ENCODE results near the gene LPAR3. TPM values are rescaled to one million over a fixed set of nuclear protein-coding genes. Genes with fewer than 3 reads are reported as not detected.

Gene LPAR3
- total RNA-seq, 1 donor from 2014 or later: 1.2 TPM

DNA sequence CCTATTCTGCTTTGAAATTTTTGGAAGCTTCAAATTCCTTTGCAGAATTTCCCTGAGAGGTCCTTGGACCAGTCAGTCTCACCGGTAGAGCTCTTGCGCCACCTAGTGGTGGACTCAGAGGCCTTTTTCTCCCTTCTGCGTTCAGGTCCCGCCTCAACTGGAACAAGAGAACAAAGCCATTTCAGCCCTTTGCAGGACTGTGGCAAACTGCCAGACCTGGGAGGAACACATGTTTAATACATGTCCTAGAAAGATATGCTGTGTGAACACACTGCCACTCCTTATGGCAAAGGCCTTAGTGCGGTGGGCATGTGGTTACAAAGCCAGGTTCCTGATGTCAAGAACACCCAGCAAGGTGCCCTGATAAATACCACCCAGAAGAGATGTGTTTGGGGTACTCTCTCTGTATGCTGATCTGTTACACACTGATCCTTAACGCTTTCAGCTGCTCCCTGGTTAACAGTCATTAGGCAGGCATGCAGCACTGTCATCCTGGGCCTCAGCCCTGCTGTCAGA, 120.5 kb downstream of the LPAR3 start:
- H3K9me3 Mint-ChIP-seq (ENCODE audit: unreplicated experiment): no peaks in the 10 kb centered on the region
- peak; percentile 82 for DNase-seq (ENCODE audit: low spot score)

GRCh38 chr1:84771895-84772294, 121.1 kb downstream of the LPAR3 start:
- Mint-ChIP-seq H3K4me1 (ENCODE audit: unreplicated experiment) (no peaks in the 10 kb centered on the region), H3K36me3 (ENCODE audit: low read depth, unreplicated experiment) (no peaks in the 10 kb centered on the region), H3K4me3 (ENCODE audit: unreplicated experiment) (no peak overlapping the region), H3K27ac (ENCODE audit: unreplicated experiment) (no peak overlapping the region), H3K27me3 (ENCODE audit: unreplicated experiment) (peaks cover 5% of the 10 kb centered on the region), H3K9me3 (ENCODE audit: unreplicated experiment) (no peaks in the 10 kb centered on the region)
- TF ChIP-seq CTCF (IDR thresholded peaks at IDR 0.05; ENCODE audit: unreplicated experiment): no peak
- DNase-seq (ENCODE audit: low spot score): no peak

More for the DNA sequence above, 120.5 kb downstream of the LPAR3 start:
- H3K27ac Mint-ChIP-seq (ENCODE audit: unreplicated experiment): no peak overlapping the region
- H3K27me3 Mint-ChIP-seq (ENCODE audit: unreplicated experiment): peaks cover 5% of the 10 kb centered on the region
- H3K4me1 Mint-ChIP-seq (ENCODE audit: unreplicated experiment): no peaks in the 10 kb centered on the region
- H3K4me3 Mint-ChIP-seq (ENCODE audit: unreplicated experiment): no peak overlapping the region
- peak; percentile 81 for TF ChIP-seq CTCF (IDR thresholded peaks at IDR 0.05; ENCODE audit: unreplicated experiment)
- no peaks in the 10 kb centered on the region for H3K36me3 Mint-ChIP-seq (ENCODE audit: low read depth, unreplicated experiment)

DNA sequence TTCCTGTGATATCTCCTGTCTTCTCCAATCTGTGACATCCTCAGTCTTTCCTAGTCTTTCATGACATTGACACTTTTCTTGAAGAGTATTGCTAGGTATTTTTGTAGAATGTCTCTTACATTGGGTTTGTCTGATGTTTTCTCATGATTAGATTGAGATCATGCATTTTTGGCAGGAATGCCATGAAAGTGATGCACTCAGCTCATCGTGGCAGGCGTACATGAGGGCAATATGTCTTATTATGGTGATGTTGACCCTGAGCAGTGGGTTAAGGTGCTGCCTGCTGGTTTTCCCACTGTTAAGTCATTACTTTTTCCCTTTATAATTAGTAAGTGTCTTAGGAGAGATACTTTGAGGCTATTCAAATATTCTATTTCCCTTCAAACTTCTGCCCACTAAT, 122.5 kb downstream of the LPAR3 start:
- no peak for TF ChIP-seq CTCF (IDR thresholded peaks at IDR 0.05; ENCODE audit: unreplicated experiment)
- no peaks in the 10 kb centered on the region for H3K9me3 Mint-ChIP-seq (ENCODE audit: unreplicated experiment)
- no peaks in the 10 kb centered on the region for H3K4me1 Mint-ChIP-seq (ENCODE audit: unreplicated experiment)
- peaks cover 5% of the 10 kb centered on the region for H3K27me3 Mint-ChIP-seq (ENCODE audit: unreplicated experiment)
- no peak overlapping the region for H3K27ac Mint-ChIP-seq (ENCODE audit: unreplicated experiment)
- no peaks in the 10 kb centered on the region for H3K36me3 Mint-ChIP-seq (ENCODE audit: low read depth, unreplicated experiment)
- H3K4me3 Mint-ChIP-seq (ENCODE audit: unreplicated experiment): no peak overlapping the region
- no peak for DNase-seq (ENCODE audit: low spot score)

DNA sequence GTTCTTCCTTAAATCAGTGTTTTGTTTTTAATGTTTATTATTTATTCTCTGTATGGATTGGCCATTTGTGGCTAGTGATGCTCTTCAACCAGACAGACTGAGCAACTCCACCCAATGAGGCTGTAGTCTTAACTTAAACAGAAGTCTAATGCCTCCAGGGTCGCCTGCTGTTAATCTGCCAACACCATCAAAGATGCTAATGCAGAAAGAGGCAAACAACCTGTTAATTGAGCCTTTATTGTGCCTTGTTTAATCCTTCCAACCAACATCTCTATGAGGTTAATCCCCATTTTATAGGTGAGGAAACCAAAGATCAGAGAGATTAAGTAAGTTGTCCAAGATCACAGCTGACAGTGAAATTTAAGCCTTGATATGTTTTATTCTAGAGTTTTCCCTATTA, 123.4 kb downstream of the LPAR3 start:
- DNase-seq (ENCODE audit: low spot score): no peak
- no peaks in the 10 kb centered on the region for H3K9me3 Mint-ChIP-seq (ENCODE audit: unreplicated experiment)
- no peak overlapping the region for H3K27ac Mint-ChIP-seq (ENCODE audit: unreplicated experiment)
- H3K27me3 Mint-ChIP-seq (ENCODE audit: unreplicated experiment): peaks cover 7% of the 10 kb centered on the region
- H3K36me3 Mint-ChIP-seq (ENCODE audit: low read depth, unreplicated experiment): no peaks in the 10 kb centered on the region
- H3K4me1 Mint-ChIP-seq (ENCODE audit: unreplicated experiment): no peaks in the 10 kb centered on the region
- H3K4me3 Mint-ChIP-seq (ENCODE audit: unreplicated experiment): no peak overlapping the region
- no peak for TF ChIP-seq CTCF (IDR thresholded peaks at IDR 0.05; ENCODE audit: unreplicated experiment)

- H3K36me3 Mint-ChIP-seq (ENCODE audit: low read depth, unreplicated experiment): no peaks in the 10 kb centered on the region
- H3K4me1 Mint-ChIP-seq (ENCODE audit: unreplicated experiment): no peaks in the 10 kb centered on the region
- H3K27me3 Mint-ChIP-seq (ENCODE audit: unreplicated experiment): peaks cover 4% of the 10 kb centered on the region
- H3K27ac Mint-ChIP-seq (ENCODE audit: unreplicated experiment): no peak overlapping the region
- no peak overlapping the region for H3K4me3 Mint-ChIP-seq (ENCODE audit: unreplicated experiment)
- no peak for TF ChIP-seq CTCF (IDR thresholded peaks at IDR 0.05; ENCODE audit: unreplicated experiment)
- H3K9me3 Mint-ChIP-seq (ENCODE audit: unreplicated experiment): no peaks in the 10 kb centered on the region
- no peak for DNase-seq (ENCODE audit: low spot score)
Measured at GRCh38 chr1:84768634-84769033, 124.4 kb downstream of the LPAR3 start.

All from endothelial cell (in vitro differentiated cells).